HL-60 (cell line): ENCODE measurements around the gene ATL3.

Source experiments
- DNase-seq, 2 experiments: peaks; one replicate each; pipeline ENCODE4 v3.0.0-alpha.2; 2010 to 2020; ENCODE audit warnings: low read depth in 1 of 2, low spot score in 1 of 2
- H3K27ac ChIP-seq: fragments of 250-450 bp; sonication (Bioruptor Pico); replicated peaks from 2 replicates; pipeline ENCODE4 v1.5.1; 2020; ENCODE audit warnings: mild to moderate bottlenecking, moderate library complexity
- H3K27me3 ChIP-seq: fragments of 250-450 bp; sonication (Bioruptor Pico); 2 replicates; pipeline ENCODE4 v1.5.1; 2021; ENCODE audit warnings: mild to moderate bottlenecking, moderate library complexity; ENCODE audit not compliant: insufficient read depth, poor library complexity, severe bottlenecking
- H3K4me3 ChIP-seq: replicated peaks from 2 replicates; pipeline ENCODE4 v1.5.1; 2011; ENCODE audit warnings: mild to moderate bottlenecking, control low read depth, low read length; ENCODE audit not compliant: insufficient read depth
- CTCF ChIP-seq: IDR thresholded peaks from one replicate; pipeline ENCODE4 v1.5.1; 2011; ENCODE audit warnings: low read length, control low read depth, inconsistent platforms; ENCODE audit not compliant: insufficient read depth
- GABPA ChIP-seq: IDR thresholded peaks from 2 replicates; pipeline ENCODE4 v1.6.1; 2012; ENCODE audit warnings: low read depth
- POLR2AphosphoS5 ChIP-seq: IDR thresholded peaks from 2 replicates; pipeline ENCODE4 v1.6.1; 2012; ENCODE audit warnings: low read depth
- REST ChIP-seq: IDR thresholded peaks from 2 replicates; pipeline ENCODE4 v1.6.1; 2012; ENCODE audit warnings: low read depth; ENCODE audit not compliant: insufficient replicate concordance
- SPI1 ChIP-seq: IDR thresholded peaks from 2 replicates; pipeline ENCODE4 v1.6.1; 2012; ENCODE audit warnings: low read depth, mild to moderate bottlenecking, borderline replicate concordance

The ATL3 gene

GRCh38 chr11:63672156-63672463 is 934 bp upstream of the ATL3 start:
- no peak for DNase-seq
- H3K4me3 ChIP-seq, result no peak overlapping the region
- H3K27ac ChIP-seq, result no peak overlapping the region
- no peaks in the 10 kb centered on the region for H3K27me3 ChIP-seq
- TF ChIP-seq CTCF (no peak), REST (no peak), SPI1 (no peak), POLR2AphosphoS5 (no peak), GABPA (no peak)

- Histone ChIP-seq H3K4me3 (peak overlapping the region; percentile 69), H3K27ac (peak overlapping the region; percentile 91), H3K27me3 (no peaks in the 10 kb centered on the region)
- peak in 1 of 2 experiments; percentile 63 for DNase-seq
- TF ChIP-seq SPI1 (no peak), REST (no peak), CTCF (peak; percentile 16)
Measured at GRCh38 chr11:63670433-63671321, 499 bp downstream of the ATL3 start.

GRCh38 chr11:63670096-63670432 is 1.1 kb downstream of the ATL3 start:
- no peak for TF ChIP-seq CTCF
- TF ChIP-seq SPI1, result no peak
- no peak for TF ChIP-seq REST
- TF ChIP-seq GABPA, result no peak
- no peak for TF ChIP-seq POLR2AphosphoS5
- Histone ChIP-seq H3K4me3 (peak overlapping the region; percentile 69), H3K27ac (peak overlapping the region; percentile 91), H3K27me3 (no peaks in the 10 kb centered on the region)
- DNase-seq, result no peak
